SJCRH30 (cell line): ENCODE data around the gene VTI1A. TPM values are rescaled to one million over a fixed set of nuclear protein-coding genes. Genes with fewer than 3 reads are reported as not detected.
"Not testable (repeated sequence)": the region's sequence is repeated elsewhere in the genome, so short reads cannot be mapped to it uniquely, and the experiment has no call there.

Experiments used
- DNase-seq, 2 experiments: peaks; one replicate each; pipeline ENCODE4 v3.0.0-alpha.2; 2015 to 2020
- H3K27ac ChIP-seq: fragments of 250-450 bp; sonication (Bioruptor Pico); 2 replicates; pipeline ENCODE4 v1.5.1; 2020; ENCODE audit warnings: mild to moderate bottlenecking, moderate library complexity
- H3K27me3 ChIP-seq: fragments of 250-450 bp; sonication (Bioruptor Pico); 2 replicates; pipeline ENCODE4 v1.5.1; 2020; ENCODE audit warnings: mild to moderate bottlenecking, moderate library complexity
- H3K36me3 ChIP-seq: fragments of 250-450 bp; sonication (Bioruptor Pico); 2 replicates; pipeline ENCODE4 v1.5.1; 2020; ENCODE audit warnings: mild to moderate bottlenecking, moderate library complexity
- H3K4me1 ChIP-seq: fragments of 250-450 bp; sonication (Bioruptor Pico); 2 replicates; pipeline ENCODE4 v1.5.1; 2020; ENCODE audit warnings: mild to moderate bottlenecking, moderate library complexity
- H3K4me3 ChIP-seq: fragments of 250-450 bp; sonication (Bioruptor Pico); 2 replicates; pipeline ENCODE4 v1.5.1; 2020; ENCODE audit warnings: mild to moderate bottlenecking, moderate library complexity
- H3K9me3 ChIP-seq: fragments of 250-450 bp; sonication (Bioruptor Pico); replicated peaks from 2 replicates; pipeline ENCODE4 v1.5.1; 2020; ENCODE audit warnings: mild to moderate bottlenecking, moderate library complexity
- total RNA-seq: library from RNA; depleted of rRNA; stranded (reverse); fragments of >200 nt; shearing (Covaris generic); gene quantifications from 2 replicates; pipeline ENCODE4 v1.2.3, GENCODE V29; 2014

VTI1A gene
- total RNA-seq, 1 experiment from 2014 or later = 29.0 TPM

DNA sequence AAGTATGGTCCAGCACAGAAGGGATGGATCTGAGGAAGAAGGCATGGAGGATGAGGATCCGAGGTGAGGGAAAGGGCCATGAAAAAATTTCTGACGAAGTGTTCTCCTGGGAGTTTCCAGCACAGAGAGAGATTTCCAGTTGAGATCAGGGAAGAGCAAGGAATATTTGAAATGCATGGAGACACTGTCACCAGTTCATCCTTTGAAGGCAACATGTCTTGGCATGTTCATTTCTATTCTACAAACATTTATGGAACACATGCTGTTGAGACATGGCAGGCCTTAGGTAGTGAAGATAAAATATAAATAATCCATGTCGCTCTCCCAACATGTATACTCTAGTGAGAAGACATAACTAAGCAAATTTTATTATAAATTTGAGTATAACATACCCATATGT lies 269.1 kb downstream of the VTI1A start:
- Histone ChIP-seq H3K27ac (no peak overlapping the region), H3K4me3 (no peak overlapping the region), H3K4me1 (no peaks in the 10 kb centered on the region), H3K27me3 (no peaks in the 10 kb centered on the region), H3K36me3 (no peaks in the 10 kb centered on the region), H3K9me3 (no peaks in the 10 kb centered on the region)
- DNase-seq = no peak

DNA sequence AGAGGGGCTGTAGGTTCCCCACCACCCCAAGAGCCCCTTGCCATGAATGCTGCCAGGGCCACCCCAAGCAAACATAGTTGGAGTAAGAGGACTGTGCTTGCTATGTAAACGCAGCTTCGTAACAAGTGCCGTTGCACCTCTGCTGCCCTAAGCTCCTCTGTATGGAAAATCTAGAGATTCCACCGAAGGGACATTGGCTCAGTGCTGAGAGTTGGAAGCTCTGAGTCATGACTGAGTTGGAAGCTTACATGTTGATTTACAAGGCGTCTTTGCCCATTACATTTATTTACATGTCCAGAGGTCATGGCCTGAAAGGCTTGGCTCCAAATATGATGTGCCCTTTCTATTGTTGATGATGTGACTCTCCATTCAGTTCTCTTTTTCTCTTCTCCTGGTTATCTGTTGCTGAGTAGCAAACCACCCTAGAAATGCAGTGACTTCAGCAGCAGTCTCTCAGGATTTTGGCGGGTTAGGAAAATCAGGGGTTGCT lies 270.0 kb downstream of the VTI1A start:
- H3K4me1 ChIP-seq = no peaks in the 10 kb centered on the region
- no peak overlapping the region for H3K4me3 ChIP-seq
- H3K36me3 ChIP-seq = no peaks in the 10 kb centered on the region
- no peaks in the 10 kb centered on the region for H3K9me3 ChIP-seq
- DNase-seq = no peak
- no peak overlapping the region for H3K27ac ChIP-seq
- no peaks in the 10 kb centered on the region for H3K27me3 ChIP-seq

DNA sequence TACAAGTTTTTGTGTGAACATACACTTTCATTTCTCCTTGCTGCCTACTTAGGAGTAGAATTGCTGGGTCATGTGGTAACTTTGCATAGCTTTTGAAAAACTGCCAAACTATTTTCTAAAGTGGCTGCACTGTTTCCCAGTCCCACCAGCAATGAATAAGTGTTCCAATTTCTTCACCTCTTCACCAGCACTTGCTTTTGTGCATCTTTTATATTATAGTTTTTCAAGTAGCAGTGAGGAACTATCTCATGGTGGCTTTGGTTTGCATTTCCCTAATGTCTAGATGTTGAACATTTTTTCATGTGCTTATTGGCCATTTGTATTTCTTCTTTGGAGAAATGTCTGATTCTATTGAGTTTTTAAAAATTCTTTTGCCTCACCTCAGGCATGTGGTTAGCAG lies 273.2 kb downstream of the VTI1A start:
- Histone ChIP-seq H3K4me1 (peaks cover 3% of the 10 kb centered on the region; the same call in 1 of the 2 replicates), H3K27ac (no peak overlapping the region), H3K4me3 (no peak overlapping the region), H3K36me3 (no peaks in the 10 kb centered on the region), H3K9me3 (no peaks in the 10 kb centered on the region), H3K27me3 (no peaks in the 10 kb centered on the region)
- DNase-seq = no peak

DNA sequence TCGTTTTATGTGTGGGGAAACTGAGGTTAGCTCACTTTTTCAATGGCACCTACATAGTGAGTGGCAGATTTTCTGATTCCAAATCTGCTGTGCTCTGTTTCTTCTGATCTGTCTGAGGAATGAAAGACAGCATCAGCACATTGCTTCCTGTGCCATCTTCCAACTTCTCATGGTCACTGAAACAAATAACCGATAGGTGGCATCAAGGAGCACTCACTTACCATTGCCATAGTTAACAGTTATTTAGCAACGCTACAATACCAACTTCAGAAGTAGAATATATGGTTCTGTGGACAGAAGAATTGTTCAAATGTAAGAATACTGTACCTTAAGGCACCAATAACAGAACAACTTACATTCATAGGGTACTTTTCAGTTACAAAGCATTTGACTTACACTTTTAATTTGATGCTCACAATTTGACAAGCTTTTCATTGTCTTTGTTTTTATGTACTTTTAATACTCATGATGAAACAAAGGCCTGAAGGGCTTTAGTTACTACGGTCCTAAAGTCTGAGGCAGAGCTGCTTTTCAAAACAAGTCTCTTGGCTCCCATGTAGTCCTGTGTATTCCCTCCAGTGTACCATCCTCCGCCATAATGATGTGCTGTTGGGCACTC lies 274.2 kb downstream of the VTI1A start:
- Histone ChIP-seq H3K4me3 (no peak overlapping the region), H3K9me3 (no peaks in the 10 kb centered on the region), H3K27me3 (no peaks in the 10 kb centered on the region), H3K27ac (no peak overlapping the region), H3K36me3 (no peaks in the 10 kb centered on the region), H3K4me1 (peaks cover 3% of the 10 kb centered on the region; the same call in 1 of the 2 replicates)
- DNase-seq = no peak

DNA sequence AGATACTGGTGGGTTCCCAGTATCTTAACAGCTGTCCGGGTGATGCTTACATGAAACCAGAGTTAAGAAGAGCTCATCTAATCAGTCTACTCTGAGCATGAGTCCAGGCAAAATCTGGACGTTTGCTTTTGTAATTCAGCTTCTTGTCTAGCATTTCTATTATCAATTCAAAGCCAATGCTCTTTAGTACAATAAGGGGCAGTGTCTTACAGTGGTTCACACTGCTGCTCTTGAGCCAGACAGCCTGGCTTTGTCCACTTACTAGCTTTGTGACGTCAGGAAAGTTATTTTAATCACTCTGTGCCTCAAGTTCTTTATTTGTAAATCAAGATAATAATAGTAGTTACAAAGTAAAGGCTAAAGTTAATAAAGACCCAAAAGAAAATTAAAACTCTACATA lies 275.7 kb downstream of the VTI1A start:
- H3K4me1 ChIP-seq = peaks cover 3% of the 10 kb centered on the region; the same call in 1 of the 2 replicates
- H3K27me3 ChIP-seq = no peaks in the 10 kb centered on the region
- H3K4me3 ChIP-seq = no peak overlapping the region
- H3K36me3 ChIP-seq = no peaks in the 10 kb centered on the region
- peak in 1 of 2 experiments; percentile 20 for DNase-seq
- no peaks in the 10 kb centered on the region for H3K9me3 ChIP-seq
- no peak overlapping the region for H3K27ac ChIP-seq

DNA sequence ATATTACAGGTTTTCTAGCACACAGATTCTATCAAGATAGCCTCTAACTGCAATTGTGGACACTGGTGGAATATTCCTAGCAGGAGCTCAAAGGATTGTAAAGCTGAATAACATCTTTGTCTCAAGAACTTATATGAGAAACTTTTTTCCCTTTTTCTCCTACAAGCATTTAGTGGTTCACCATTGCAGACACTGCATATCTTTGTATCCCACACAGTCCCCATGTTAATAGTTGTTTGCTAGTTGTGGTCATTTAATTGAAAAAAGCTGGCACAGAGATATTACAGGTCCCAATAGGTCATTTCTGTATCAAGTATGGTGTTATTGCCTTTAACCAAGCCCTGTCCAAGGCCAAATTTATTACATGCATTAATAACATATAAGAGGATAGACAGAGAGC lies 276.9 kb downstream of the VTI1A start:
- H3K36me3 ChIP-seq = no peaks in the 10 kb centered on the region
- no peaks in the 10 kb centered on the region for H3K9me3 ChIP-seq
- H3K27ac ChIP-seq = peak overlapping the region; percentile 10; the same call in 1 of the 2 replicates
- no peak for DNase-seq
- peaks cover 3% of the 10 kb centered on the region; the same call in 1 of the 2 replicates for H3K4me1 ChIP-seq
- no peaks in the 10 kb centered on the region for H3K27me3 ChIP-seq
- H3K4me3 ChIP-seq = no peak overlapping the region

DNA sequence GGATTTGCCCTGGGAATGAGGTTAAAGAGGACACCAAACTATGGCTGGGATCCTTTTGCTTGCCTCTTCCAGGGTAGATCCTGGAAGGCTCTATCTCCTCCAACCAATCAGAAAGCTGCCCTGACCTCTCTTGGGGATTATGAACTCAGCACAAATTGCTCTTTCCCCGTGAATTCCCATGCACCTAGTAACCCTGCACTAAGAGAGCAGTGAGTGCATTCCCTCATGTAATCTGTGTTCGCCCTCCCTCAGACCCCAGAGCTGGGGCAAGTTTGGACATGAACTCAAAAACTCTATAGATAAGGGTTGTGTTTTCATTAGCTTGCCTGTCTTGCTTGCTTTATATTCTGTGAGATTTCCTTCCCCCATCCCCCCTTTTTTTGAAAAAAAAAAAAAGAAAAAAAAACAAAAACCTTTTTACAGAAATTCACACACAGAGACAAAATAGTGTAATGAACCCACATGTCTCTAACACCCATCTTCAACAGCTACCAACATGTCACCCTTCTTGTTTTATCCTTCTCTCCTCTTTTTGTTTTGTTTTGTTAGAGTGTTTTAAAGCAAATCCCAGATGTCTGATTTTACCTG lies 277.5 kb downstream of the VTI1A start:
- H3K4me3 ChIP-seq = no peak overlapping the region
- H3K27ac ChIP-seq = peak overlapping the region; percentile 10; the same call in 1 of the 2 replicates
- no peaks in the 10 kb centered on the region for H3K27me3 ChIP-seq
- DNase-seq = peak; percentile 36 to 66
- no peaks in the 10 kb centered on the region for H3K9me3 ChIP-seq
- no peaks in the 10 kb centered on the region for H3K36me3 ChIP-seq
- peaks cover 3% of the 10 kb centered on the region; the same call in 1 of the 2 replicates for H3K4me1 ChIP-seq

DNA sequence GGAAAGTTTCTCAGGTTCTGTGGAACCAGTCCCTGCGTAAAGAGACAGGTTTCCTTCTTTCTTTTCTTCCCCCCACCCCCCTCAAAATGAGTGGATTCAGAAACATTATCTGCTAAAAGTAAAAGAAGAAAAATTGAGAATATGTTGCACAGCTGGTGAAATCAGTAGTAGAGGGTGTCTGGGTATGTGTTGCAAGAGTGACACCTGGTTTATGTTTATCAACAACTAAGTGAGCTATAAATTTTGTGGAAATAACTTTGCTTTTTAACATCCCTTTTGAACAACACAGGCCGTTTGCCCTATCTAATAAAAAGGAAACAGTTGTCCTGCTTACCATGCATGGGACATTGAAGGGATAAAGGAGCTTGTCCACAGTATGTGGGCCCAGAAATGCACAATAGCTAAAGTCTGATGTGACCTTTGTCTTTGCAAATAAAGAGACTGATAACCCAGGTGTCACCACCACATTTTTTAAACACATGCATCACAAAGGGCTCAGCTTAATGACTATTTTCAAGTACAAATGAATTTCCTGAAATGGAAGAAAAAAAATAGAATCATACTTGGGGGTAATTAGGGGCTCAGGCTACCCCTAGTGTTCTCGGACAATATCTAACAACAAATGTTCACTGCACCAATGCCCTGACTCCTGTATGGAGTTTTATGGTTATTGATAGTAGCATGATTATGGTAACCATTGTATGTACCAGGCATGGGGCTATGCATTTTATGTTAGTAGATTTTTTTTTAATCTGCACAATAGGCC lies 281.3 kb downstream of the VTI1A start:
- H3K27me3 ChIP-seq = no peaks in the 10 kb centered on the region
- no peak overlapping the region for H3K4me3 ChIP-seq
- no peaks in the 10 kb centered on the region for H3K36me3 ChIP-seq
- peaks cover 21% of the 10 kb centered on the region for H3K4me1 ChIP-seq
- H3K9me3 ChIP-seq = no peaks in the 10 kb centered on the region
- DNase-seq = no peak
- no peak overlapping the region for H3K27ac ChIP-seq

DNA sequence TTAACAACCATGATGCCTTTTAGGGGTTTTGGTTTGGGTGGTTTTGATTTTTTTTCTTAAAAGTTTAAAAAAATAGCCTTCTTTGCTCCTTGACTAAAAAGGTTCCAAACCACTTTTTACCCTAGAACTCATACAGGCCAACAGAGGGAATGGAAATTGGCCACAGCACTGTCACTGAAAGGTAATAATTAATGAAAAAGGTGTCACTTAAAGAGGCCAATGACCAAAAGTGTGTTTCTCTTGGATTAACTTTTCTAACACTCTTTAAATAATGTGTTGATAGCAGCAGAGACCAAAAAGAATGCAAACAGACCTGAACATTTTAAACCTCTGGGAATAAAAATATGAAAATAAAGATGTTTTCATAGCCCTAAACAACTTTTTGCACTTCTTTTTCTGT lies 282.0 kb downstream of the VTI1A start:
- H3K4me3 ChIP-seq = no peak overlapping the region
- H3K4me1 ChIP-seq = peaks cover 22% of the 10 kb centered on the region
- no peak overlapping the region for H3K27ac ChIP-seq
- H3K9me3 ChIP-seq = no peaks in the 10 kb centered on the region
- no peaks in the 10 kb centered on the region for H3K27me3 ChIP-seq
- DNase-seq = no peak
- no peaks in the 10 kb centered on the region for H3K36me3 ChIP-seq

DNA sequence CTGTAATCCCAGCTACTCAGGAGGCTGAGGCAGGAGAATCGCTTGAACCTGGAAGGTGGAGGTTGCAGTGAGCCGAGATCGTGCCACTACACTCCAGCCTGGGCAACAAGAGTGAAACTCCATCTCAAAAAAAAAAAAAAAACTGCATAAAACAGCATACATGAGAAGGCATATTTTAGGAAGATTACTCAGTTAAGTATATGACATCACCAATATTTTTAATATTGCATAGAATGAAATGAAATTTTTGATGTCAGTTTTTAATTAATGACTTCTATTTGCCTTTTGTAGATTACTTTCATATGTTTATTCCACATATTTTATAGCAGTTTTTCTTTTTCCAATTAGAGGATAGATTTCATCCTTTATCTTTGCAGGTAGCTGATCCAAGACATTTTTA lies 284.4 kb downstream of the VTI1A start:
- DNase-seq, H3K36me3 ChIP-seq, H3K4me3 ChIP-seq, H3K27me3 ChIP-seq, H3K9me3 ChIP-seq: not testable (repeated sequence)
- Histone ChIP-seq H3K4me1 (peaks cover 19% of the 10 kb centered on the region), H3K27ac (peak overlapping the region; percentile 49; the same call in 1 of the 2 replicates)

DNA sequence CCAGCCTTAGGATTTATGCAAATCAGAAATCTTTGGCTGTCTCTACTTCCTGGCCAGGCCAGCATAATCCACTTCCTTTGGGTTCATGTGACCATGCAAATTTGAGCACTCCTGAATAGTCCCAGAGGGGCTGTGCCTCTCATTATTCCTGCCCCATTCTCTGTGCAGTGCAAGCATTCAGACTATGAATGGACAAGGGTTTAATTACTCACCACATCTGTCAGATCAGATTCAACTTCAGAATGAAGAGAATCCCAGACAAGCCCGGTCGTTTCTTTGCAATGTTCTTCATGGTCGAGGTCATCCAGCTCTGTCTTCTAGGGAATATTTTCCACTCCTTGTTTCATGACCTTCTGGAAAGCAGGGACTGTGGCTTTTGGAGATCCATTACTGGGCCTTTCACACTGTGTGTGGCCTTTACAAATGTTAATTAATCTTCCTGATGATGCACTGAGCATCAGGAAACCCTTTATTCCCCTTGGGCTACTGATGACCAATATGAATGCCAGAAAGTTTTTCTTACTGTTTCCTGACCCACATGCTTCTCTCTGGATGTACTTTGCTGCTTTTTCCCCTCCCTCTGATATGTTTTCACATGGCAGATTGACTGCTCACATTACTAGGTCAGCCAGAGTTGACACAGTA lies 285.4 kb downstream of the VTI1A start:
- Histone ChIP-seq H3K36me3 (no peaks in the 10 kb centered on the region), H3K27me3 (no peaks in the 10 kb centered on the region), H3K9me3 (no peaks in the 10 kb centered on the region), H3K4me1 (peaks cover 19% of the 10 kb centered on the region), H3K27ac (peak overlapping the region; percentile 49), H3K4me3 (peak overlapping the region; percentile 5)
- DNase-seq = peak; percentile 84 to 91

DNA sequence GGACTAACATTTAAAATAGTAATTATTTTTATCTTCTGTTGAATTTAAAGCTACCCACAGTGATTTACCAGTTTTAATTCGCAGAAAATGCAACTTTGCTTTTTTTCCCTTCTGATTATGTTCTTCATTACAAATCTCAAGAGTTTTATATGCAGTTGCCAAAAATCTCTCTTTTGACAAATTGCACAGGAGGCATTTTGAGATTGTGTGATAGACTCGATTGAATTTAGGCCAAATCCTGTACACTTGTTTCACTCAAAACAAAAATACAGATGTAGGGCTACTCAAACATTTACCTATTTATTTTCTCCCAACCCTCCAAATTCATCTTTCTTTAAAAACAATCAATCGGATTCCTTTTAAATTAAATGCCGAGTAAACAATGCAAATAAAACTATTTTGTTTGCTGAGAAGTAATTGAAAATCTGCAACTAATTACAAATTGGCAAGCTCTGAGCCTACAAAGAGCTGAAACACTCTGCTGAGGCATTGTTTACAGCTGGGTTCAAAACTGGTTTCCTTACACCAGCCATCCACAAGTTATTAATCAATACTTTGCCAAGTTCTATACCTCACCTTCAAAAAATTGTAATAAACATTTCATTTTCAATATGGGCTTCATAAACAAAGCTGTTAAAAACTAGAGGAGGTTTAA lies 288.2 kb downstream of the VTI1A start:
- Histone ChIP-seq H3K27ac (no peak overlapping the region), H3K9me3 (no peaks in the 10 kb centered on the region), H3K27me3 (no peaks in the 10 kb centered on the region), H3K4me3 (no peak overlapping the region), H3K36me3 (no peaks in the 10 kb centered on the region), H3K4me1 (peaks cover 19% of the 10 kb centered on the region)
- DNase-seq = no peak

DNA sequence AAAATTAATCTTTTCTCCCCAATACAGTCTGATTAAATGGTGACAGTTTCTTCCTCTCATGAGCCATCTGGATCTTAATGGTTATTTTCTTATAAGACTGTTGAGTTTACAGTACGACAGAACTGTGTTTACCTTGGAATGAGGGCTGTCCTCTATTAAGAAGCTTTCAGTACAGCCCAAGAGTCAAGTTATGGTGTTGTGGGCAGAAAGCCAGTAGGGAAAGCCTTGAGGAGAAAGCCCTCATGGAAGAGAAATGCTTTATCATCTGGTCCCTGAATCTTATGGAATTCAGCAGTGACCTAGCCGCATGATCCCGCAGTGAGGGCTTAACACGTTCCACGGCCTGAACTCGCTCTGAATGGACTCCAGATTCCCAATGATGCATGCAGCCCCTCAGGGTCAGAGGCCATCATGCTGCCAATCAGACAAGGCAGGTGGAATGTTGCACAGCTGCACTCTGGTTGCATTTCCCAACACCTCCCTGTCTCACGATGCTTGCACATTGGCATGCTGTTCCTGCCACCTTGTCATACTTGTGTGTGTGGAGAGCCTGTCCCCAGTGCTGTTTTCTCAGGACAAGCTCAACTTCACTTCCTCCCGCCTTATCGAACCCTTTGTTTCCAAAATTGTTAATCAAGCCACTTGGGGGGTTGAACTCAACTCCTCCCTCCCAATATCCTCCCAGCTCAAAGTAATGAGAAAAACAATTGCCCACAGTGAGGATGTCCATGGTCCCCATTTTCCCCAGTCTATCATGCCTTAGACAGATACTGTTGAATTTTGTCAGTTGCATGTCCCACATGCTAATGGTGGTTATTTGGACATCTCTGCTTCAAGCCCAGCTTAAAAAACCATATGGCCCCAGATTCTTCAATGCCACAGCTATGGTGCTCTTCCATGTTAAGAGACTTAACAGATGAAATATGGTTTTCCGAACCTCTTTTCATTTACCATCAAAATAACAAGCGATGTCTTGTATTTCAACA lies 291.9 kb downstream of the VTI1A start:
- Histone ChIP-seq H3K4me1 (no peaks in the 10 kb centered on the region), H3K9me3 (no peaks in the 10 kb centered on the region), H3K36me3 (peaks cover 5% of the 10 kb centered on the region; the same call in 1 of the 2 replicates), H3K4me3 (no peak overlapping the region), H3K27ac (no peak overlapping the region), H3K27me3 (no peaks in the 10 kb centered on the region)
- no peak for DNase-seq
